Endothelial cell (in vitro differentiated cells): ENCODE measurements around the gene MN1. TPM values are rescaled to one million over a fixed set of nuclear protein-coding genes. Genes with fewer than 3 reads are reported as not detected.

ENCODE experiments used
- DNase-seq: peaks from one replicate; pipeline ENCODE4 v3.0.0; 2021; ENCODE audit warnings: low spot score
- H3K27ac Mint-ChIP-seq: one replicate; pipeline ENCODE4 v1.8.0; 2021; ENCODE audit warnings: mixed read lengths, inconsistent platforms; ENCODE audit not compliant: unreplicated experiment
- H3K27me3 Mint-ChIP-seq: one replicate; pipeline ENCODE4 v1.8.0; 2021; ENCODE audit warnings: mild to moderate bottlenecking, moderate library complexity, mixed read lengths, inconsistent platforms; ENCODE audit not compliant: unreplicated experiment
- H3K36me3 Mint-ChIP-seq: one replicate; pipeline ENCODE4 v1.8.0; 2021; ENCODE audit warnings: mild to moderate bottlenecking, low read depth, mixed read lengths, inconsistent platforms; ENCODE audit not compliant: unreplicated experiment
- H3K4me1 Mint-ChIP-seq: one replicate; pipeline ENCODE4 v1.8.0; 2021; ENCODE audit warnings: mild to moderate bottlenecking, mixed read lengths, inconsistent platforms; ENCODE audit not compliant: unreplicated experiment
- H3K4me3 Mint-ChIP-seq: one replicate; pipeline ENCODE4 v1.8.0; 2021; ENCODE audit warnings: mild to moderate bottlenecking, mixed read lengths, inconsistent platforms; ENCODE audit not compliant: unreplicated experiment
- H3K9me3 Mint-ChIP-seq: one replicate; pipeline ENCODE4 v1.8.0; 2021; ENCODE audit warnings: mixed read lengths, inconsistent platforms; ENCODE audit not compliant: unreplicated experiment
- CTCF ChIP-seq: fragments of 200-600 bp; sonication (generic); IDR thresholded peaks from one replicate; pipeline ENCODE4 v1.5.0; 2021; ENCODE audit warnings: antibody characterized with exemption; ENCODE audit not compliant: unreplicated experiment
- total RNA-seq: library from RNA; stranded (reverse); fragmentation: NEBNext Ultra II Directional; extraction: Animal tissue kit (Norgen Biotek cat#: 25700); gene quantifications from one replicate; pipeline ENCODE4 v1.2.1, GENCODE V29; 2021; ENCODE audit not compliant: unreplicated experiment

The MN1 gene
- total RNA-seq, 1 donor from 2014 or later, result 9.9 TPM

GRCh38 chr22:27797520-27798391 is 3.8 kb downstream of the MN1 start:
- Mint-ChIP-seq H3K27ac (no peak overlapping the region), H3K4me1 (peaks cover 14% of the 10 kb centered on the region), H3K4me3 (no peak overlapping the region), H3K27me3 (peaks cover 15% of the 10 kb centered on the region), H3K36me3 (no peaks in the 10 kb centered on the region), H3K9me3 (no peaks in the 10 kb centered on the region)
- DNase-seq, result no peak
- no peak for TF ChIP-seq CTCF

GRCh38 chr22:27796829-27797519 is 4.6 kb downstream of the MN1 start:
- Mint-ChIP-seq H3K4me1 (peaks cover 7% of the 10 kb centered on the region), H3K27me3 (peaks cover 13% of the 10 kb centered on the region), H3K9me3 (no peaks in the 10 kb centered on the region), H3K36me3 (no peaks in the 10 kb centered on the region), H3K27ac (no peak overlapping the region), H3K4me3 (no peak overlapping the region)
- DNase-seq, result no peak
- no peak for TF ChIP-seq CTCF

- H3K27me3 Mint-ChIP-seq, result peaks cover 13% of the 10 kb centered on the region
- no peak for DNase-seq
- peaks cover 7% of the 10 kb centered on the region for H3K4me1 Mint-ChIP-seq
- H3K4me3 Mint-ChIP-seq, result no peak overlapping the region
- no peak for TF ChIP-seq CTCF
- H3K36me3 Mint-ChIP-seq, result no peaks in the 10 kb centered on the region
- H3K9me3 Mint-ChIP-seq, result no peaks in the 10 kb centered on the region
- H3K27ac Mint-ChIP-seq, result no peak overlapping the region
These were observed 5.6 kb downstream of the MN1 start for GRCh38 chr22:27795696-27796517.

GRCh38 chr22:27795053-27795452 is 6.5 kb downstream of the MN1 start:
- no peak overlapping the region for H3K27ac Mint-ChIP-seq
- no peak for TF ChIP-seq CTCF
- H3K4me3 Mint-ChIP-seq, result no peak overlapping the region
- no peaks in the 10 kb centered on the region for H3K36me3 Mint-ChIP-seq
- H3K4me1 Mint-ChIP-seq, result peaks cover 7% of the 10 kb centered on the region
- H3K9me3 Mint-ChIP-seq, result no peaks in the 10 kb centered on the region
- peaks cover 12% of the 10 kb centered on the region for H3K27me3 Mint-ChIP-seq
- DNase-seq, result no peak
